ENCODE data around the gene TRPV2. TPM values are rescaled to one million over a fixed set of nuclear protein-coding genes. Genes with fewer than 3 reads are reported as not detected.

Gene TRPV2
- polyA plus RNA-seq, 3 donors = 1.7 to 3.2 (median 2.2) TPM

DNA sequence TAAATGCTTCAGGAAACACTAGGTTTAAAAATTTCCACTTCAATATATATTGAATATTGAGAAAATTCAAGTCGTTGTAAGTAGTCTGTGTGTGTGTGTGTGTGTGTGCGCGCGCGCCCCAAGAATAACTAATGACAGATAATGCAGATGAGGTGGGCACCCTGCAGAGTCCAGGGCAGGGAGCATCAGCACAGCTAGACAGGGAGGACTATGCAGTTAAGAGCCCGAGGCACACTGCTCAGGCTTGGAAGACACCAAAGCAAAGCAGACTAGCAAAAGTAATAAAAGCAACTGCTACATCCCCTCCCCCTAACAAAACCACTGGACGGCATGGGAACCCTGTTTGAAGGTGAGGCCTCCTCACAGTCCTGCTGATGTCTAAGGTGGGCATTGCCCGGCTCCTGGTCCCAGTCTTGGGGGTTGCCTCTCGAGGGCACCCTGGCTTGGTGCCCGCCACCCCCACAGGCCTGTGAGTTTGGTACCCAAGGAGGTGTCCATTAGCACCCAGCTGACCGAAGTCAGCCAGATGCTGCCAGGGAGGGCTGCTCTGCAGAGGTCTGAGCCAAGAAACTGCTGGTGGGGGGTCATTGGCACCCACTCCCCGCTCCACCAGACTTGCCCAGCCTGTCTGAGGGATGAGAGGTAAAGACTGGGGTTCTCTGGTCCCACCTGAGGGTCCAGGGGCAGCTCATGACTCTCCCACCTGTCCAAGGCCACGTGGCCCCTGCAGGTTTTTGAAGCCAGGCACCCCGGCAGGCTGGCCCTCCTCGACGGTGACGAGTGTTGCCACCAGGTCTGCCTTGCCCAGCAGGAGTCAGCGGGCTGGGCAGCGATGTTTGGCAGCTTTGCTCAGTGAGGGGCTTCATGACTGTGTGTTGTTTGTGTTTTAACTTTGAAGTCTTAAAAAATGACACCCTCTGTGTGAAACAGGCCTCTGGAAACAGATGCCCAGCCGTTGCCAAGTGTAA lies 58.0 kb downstream of the TRPV2 start:
- DNase-seq = no peak

DNA sequence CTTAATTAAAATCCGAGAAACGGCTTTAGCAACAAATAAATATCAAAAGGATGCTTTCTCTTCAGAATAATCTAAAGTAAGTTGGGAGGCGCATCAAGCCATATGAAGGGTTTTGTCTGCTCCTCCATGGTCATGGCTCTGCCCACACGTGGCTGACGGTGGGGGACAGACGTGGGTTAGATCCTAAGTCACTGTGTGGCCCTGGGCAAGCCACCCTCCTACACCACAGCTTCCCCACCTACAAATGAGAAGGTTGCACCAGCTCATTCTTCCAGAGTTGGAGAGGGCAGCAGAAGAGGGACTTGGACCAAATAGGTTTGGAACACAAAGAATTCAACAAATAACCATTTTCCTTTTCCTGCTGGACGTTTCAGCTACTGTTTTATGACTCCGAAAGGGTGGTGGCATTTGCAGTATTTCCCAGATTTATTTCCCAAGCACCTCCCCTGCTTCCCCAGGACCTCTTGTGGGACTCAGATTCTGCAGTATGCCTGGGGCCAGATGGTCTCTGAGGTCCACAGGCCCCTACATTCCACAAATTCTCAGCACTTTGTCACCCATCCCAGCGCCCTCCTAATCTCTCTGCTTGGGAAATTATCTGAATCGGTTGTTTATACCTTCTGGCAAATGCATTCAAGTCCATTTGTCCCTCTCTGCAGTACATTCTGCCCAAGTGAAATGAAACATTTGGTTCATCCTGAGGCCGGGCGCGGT lies 58.8 kb downstream of the TRPV2 start:
- DNase-seq = no peak

DNA sequence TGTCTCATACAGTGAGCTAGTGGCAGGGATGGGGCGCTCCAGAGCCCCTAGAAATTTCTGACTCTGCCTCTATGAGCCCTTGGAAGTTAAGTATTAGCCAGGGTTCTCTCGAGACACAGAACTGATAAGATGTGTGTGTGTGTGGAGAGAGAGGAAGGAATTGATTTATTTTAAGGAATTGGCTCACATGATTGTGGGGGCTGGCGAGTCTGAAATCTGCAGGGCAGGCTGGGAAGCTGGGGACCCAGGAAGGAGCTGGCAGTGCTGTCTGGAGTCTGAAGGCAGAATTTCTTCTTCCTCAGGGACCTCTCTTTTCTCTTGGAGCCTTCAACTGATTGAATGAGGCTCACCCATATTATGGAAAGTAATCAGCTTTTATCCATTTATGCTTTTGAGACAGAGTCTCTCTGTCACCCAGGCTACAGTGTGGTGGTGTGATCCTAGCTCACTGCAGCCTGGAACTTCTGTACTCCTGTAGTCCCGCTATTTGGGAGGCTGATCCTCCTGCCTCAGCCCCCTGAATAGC lies 59.9 kb downstream of the TRPV2 start:
- DNase-seq = no peak

DNA sequence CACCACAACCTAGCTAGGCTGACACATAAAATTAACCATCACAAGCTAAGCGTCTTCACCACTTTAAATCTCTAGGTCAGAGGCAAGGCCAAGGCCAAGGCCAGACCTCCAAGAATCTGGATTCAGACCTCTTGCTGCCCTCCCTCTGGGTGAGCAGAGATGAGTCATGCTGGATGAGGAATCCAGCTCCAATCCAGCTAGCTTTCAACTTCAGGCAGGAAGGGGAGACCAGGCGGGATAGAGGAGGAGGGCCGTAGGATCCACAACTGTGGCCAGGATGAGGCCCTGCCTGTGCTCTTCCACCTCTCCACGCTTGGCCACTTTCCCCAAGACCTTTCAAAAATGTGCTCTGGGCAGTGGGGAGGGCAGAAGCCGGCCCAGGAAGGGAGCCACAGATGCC lies 61.9 kb downstream of the TRPV2 start:
- no peak for DNase-seq

DNA sequence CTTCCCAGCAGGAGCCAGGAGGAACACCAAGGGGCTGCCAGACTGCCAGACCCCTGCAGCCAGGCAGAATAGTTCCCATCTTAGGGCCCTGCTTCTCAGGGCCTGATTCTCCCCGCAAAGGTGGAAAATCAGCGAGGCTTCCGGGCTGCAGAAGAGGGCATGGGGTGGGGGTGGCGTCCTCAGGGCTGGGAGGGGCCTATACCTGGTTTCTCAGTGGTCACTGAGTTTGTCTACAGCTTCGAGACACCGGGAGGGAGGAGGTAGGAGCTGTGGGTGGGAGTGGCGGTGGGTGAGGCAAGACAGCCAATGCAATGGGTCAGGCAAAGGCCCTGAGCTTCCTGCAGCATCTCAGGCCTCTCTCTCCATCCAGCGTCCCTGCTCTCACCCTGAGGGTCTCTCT lies 62.3 kb downstream of the TRPV2 start:
- no peak for DNase-seq

- no peak for DNase-seq
These were observed 63.3 kb downstream of the TRPV2 start for GRCh38 chr17:16478649-16479048.

- no peak for DNase-seq
These were observed 63.9 kb downstream of the TRPV2 start for GRCh38 chr17:16479264-16479663.

DNA sequence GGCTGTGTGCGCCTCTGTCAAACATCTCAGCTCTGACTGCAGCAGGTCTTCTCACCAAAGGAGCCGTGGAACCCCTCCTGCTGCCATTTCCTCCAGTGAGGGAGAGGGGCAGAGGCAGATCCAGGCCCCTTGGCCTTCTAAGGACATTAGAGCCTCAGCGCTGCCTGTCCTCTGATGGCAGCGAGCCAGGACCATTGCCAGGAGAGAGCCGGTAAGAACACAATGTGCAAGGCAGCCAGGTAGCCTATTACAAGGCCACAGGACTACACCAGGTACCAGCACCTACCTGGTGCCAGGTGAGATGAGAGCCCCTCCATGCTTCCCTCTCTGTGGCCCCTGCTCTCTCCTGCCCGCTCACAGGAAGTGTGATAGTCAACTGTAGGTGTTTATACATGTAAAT lies 65.6 kb downstream of the TRPV2 start:
- DNase-seq = no peak

GRCh38 chr17:16482253-16482652 lies 66.9 kb downstream of the TRPV2 start:
- DNase-seq = no peak

GRCh38 chr17:16483021-16483645 lies 67.8 kb downstream of the TRPV2 start:
- no peak for DNase-seq

GRCh38 chr17:16484445-16485175 lies 69.2 kb downstream of the TRPV2 start:
- no peak for DNase-seq

Other genes with a start within 250 kb of the TRPV2 start
- 100 to 1,000 TPM; 102 to 117 (median 112) TPM for gene NCOR1, start 200.0 kb upstream of the TRPV2 start, polyA plus RNA-seq (ENCODE audit: insufficient read length in 3 of 3)
- gene PIGL, start 198.4 kb upstream of the TRPV2 start, polyA plus RNA-seq (ENCODE audit: insufficient read length in 3 of 3) = 10 to 100 TPM; 22.0 to 44.5 (median 41.7) TPM
- 10 to 100 TPM; 71.8 to 90.3 (median 76.7) TPM for gene CENPV, start 62.1 kb upstream of the TRPV2 start, polyA plus RNA-seq (ENCODE audit: insufficient read length in 3 of 3)
- gene UBB, start 34.5 kb upstream of the TRPV2 start, polyA plus RNA-seq (ENCODE audit: insufficient read length in 3 of 3) = 1,000 to 10,000 TPM; 1,838 to 2,108 (median 1,854) TPM
- gene LRRC75A, start 76.6 kb downstream of the TRPV2 start, polyA plus RNA-seq (ENCODE audit: insufficient read length in 3 of 3) = 1 to 10 TPM; 4.6 to 5.6 (median 5.0) TPM
- 10 to 100 TPM in 1 of 3 donors, 1 to 10 TPM in 2; 9.2 to 10.2 (median 9.4) TPM for gene ZNF287, start 153.6 kb downstream of the TRPV2 start, polyA plus RNA-seq (ENCODE audit: insufficient read length in 3 of 3)
- gene ZNF624, start 238.3 kb downstream of the TRPV2 start, polyA plus RNA-seq (ENCODE audit: insufficient read length in 3 of 3) = 10 to 100 TPM; 10.3 to 11.2 (median 11.0) TPM

All from renal pelvis (tissue), 4 donors.